Adrenal gland (tissue), 5 donors: Measurements from ENCODE around the gene RPP40.

Experiments
- POLR2A ChIP-seq, 2 donors: fragments of 450-650 bp; IDR thresholded peaks; one replicate each; pipeline ENCODE4 v1.6.1; 2017; ENCODE audit warnings: antibody characterized with exemption in 2 of 2, mild to moderate bottlenecking in 2 of 2, moderate library complexity in 1 of 2
- TF ChIP-seq, protein P1 (sequence below), 6 experiments: fragments of 450-650 bp in 4 of 6; fragments of 200-600 bp in 2 of 6; sonication (generic) in 1 of 6; IDR thresholded peaks; 1 replicate in 5 of 6; 2 replicates in 1 of 6; pipeline versions ENCODE4 v1.5.1 to v1.8.0; 2016 to 2021; ENCODE audit warnings: antibody characterized with exemption in 6 of 6, mild to moderate bottlenecking in 2 of 6, moderate library complexity in 1 of 6
- donor health status: DM: no; HTN: no; CAD: no.

DNA sequence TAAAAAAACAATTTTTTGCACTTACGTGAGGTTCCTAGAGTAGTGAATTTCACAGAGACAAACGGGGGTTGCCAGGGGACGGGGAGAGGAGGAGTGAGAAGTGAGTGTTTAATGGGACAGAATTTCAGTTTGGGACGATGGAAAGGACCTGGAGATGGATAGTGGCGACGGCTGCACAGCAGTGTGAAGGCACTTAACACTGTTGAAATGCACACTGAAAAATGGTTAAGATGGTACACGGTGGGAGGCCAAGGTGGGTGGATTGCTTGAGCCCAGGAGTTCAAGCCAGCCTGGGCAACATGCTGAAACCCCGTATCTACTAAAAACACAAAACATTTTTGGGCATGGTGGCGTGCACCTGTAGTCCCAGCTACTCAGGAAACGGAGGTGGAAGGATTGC is 31.4 kb downstream of the RPP40 start:
- TF ChIP-seq, protein P1, sequence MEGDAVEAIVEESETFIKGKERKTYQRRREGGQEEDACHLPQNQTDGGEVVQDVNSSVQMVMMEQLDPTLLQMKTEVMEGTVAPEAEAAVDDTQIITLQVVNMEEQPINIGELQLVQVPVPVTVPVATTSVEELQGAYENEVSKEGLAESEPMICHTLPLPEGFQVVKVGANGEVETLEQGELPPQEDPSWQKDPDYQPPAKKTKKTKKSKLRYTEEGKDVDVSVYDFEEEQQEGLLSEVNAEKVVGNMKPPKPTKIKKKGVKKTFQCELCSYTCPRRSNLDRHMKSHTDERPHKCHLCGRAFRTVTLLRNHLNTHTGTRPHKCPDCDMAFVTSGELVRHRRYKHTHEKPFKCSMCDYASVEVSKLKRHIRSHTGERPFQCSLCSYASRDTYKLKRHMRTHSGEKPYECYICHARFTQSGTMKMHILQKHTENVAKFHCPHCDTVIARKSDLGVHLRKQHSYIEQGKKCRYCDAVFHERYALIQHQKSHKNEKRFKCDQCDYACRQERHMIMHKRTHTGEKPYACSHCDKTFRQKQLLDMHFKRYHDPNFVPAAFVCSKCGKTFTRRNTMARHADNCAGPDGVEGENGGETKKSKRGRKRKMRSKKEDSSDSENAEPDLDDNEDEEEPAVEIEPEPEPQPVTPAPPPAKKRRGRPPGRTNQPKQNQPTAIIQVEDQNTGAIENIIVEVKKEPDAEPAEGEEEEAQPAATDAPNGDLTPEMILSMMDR (IDR thresholded peaks at IDR 0.05) = no peak
- TF ChIP-seq POLR2A (IDR thresholded peaks at IDR 0.05) = no peak
